GM13977 (cell line): Measurements from ENCODE around the gene IMPDH2.

Source experiments
- DNase-seq: peaks from one replicate; pipeline ENCODE4 v3.0.0; 2012; ENCODE audit warnings: low spot score
- in situ Hi-C: fragments of 300-500 bp; cut with MboI; formaldehyde crosslinking; loops from one replicate; pipeline ENCODE4 v1.12.0; 2022; ENCODE audit warnings: low sequenced_read_pairs, low pct_unique_long_range_greater_than_20kb, mixed read lengths, inconsistent platforms; ENCODE audit not compliant: unreplicated experiment
- TF ChIP-seq, protein P1 (sequence below): IDR thresholded peaks from 2 replicates; pipeline ENCODE4 v1.5.1; 2012; ENCODE audit warnings: mild to moderate bottlenecking, control low read depth; ENCODE audit not compliant: insufficient read depth; ENCODE audit errors: extremely low read depth, missing control alignments

IMPDH2 gene

GRCh38 chr3:49007068-49007770 is 22.0 kb downstream of the IMPDH2 start, which contains the start of gene WDR6:
Gene WDR6 (plus strand): TSS chr3:49007391. CDS start chr3:49007432, 41 bp downstream.
- TF ChIP-seq, protein P1, sequence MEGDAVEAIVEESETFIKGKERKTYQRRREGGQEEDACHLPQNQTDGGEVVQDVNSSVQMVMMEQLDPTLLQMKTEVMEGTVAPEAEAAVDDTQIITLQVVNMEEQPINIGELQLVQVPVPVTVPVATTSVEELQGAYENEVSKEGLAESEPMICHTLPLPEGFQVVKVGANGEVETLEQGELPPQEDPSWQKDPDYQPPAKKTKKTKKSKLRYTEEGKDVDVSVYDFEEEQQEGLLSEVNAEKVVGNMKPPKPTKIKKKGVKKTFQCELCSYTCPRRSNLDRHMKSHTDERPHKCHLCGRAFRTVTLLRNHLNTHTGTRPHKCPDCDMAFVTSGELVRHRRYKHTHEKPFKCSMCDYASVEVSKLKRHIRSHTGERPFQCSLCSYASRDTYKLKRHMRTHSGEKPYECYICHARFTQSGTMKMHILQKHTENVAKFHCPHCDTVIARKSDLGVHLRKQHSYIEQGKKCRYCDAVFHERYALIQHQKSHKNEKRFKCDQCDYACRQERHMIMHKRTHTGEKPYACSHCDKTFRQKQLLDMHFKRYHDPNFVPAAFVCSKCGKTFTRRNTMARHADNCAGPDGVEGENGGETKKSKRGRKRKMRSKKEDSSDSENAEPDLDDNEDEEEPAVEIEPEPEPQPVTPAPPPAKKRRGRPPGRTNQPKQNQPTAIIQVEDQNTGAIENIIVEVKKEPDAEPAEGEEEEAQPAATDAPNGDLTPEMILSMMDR = peak; percentile 42
- peak; percentile 98 for DNase-seq
- in situ Hi-C loops = no loop called here

DNA sequence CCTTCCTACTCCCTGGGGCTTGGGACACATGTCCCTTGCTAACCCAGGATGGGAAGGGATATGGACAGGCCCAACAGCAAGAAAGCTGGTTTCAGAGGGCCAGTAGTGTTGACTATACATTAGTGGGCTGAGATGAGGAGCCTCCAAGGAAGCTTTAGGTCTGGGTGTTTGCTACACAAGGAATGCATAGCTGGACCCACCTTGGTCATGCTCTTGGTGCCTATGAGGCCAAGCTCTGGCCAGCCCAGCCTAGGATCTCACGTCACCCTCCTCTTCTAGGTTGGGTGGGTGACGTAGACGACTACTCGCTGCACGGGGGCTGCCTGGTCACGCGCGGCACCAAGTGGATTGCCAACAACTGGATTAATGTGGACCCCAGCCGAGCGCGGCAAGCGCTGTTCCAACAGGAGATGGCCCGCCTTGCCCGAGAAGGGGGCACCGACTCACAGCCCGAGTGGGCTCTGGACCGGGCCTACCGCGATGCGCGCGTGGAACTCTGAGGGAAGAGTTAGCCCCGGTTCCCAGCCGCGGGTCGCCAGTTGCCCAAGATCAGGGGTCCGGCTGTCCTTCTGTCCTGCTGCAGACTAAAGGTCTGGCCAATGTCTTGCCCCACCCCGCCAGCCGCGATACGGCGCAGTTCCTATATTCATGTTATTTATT is 22.7 kb downstream of the IMPDH2 start:
- TF ChIP-seq, protein P1 = no peak
- DNase-seq = no peak

GRCh38 chr3:49005998-49006397 is 23.2 kb downstream of the IMPDH2 start:
- TF ChIP-seq, protein P1 = no peak
- no peak for DNase-seq
- in situ Hi-C loops = no loop called here

More for the DNA sequence above, 22.7 kb downstream of the IMPDH2 start:
- in situ Hi-C loops = no loop called here

DNA sequence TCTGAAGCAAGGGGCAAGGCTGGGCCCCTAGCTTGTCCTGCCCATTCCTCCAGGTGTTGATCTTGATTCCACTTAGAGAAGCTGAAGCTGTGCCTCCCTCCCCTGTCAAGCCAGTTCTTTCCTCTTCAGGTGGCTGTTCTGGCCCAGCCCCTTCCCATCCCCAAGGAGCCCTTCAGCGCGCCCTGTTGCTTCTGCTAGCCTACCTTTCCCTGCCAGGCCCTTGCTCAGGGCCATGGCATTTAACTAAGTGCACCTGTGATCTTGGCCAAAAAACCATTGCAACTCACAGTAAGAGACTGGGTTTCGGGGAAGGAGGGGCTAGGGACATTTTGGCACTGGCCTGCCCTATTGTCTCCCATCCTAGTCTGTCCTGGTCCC is 23.9 kb downstream of the IMPDH2 start:
- DNase-seq = no peak
- TF ChIP-seq, protein P1 = no peak

DNA sequence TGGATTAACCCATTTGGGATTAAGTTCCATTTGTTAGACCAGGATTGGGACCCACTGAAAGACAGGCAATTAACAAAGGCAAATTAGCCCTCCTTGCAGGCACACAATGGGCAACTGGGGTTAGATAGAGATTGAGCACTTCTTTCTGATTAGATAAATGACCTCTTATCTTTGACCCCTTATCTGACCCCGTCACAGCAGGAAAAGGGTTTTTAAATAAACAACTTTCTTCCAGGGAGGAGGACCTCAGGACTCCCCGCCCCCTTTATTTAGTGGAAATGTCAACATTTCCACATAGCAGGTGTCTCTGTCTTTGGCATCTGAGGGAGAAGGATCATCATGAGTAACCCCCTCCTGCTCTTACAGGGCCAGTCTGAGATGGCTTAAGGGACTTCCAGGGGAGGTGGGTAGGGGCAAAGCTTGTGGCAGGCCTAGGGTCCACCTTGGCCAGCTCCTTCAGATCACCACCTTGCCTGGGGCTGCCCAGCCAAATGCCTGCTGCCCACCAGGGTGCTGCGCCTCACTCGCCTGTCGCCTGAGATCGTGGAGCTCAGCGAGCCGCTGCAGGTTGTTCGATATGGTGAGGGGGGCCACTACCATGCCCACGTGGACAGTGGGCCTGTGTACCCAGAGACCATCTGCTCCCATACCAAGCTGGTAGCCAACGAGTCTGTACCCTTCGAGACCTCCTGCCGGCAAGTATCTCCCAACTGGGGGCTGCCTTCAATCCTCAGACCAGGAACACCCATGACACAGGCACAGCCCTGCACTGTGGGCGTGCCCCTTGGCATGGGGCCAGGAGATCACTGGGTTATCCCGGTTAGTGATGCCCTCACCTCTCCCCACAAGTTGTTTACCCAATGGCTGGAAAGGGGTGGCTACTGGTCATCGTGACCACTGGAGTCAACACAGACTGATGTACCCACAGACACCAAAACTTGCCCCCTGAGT is 24.6 kb downstream of the IMPDH2 start:
- no peak for DNase-seq
- TF ChIP-seq, protein P1 = no peak
- in situ Hi-C loops = no loop called here

More for the DNA sequence above, 23.9 kb downstream of the IMPDH2 start:
- in situ Hi-C loops = no loop called here

- no peak for DNase-seq
- in situ Hi-C loops = no loop called here
- TF ChIP-seq, protein P1 = no peak
Measured at GRCh38 chr3:49001155-49001554, 28.0 kb downstream of the IMPDH2 start.
